Mesendoderm (in vitro differentiated cells): ENCODE results near the gene TPGS1.

Source experiments
- DNase-seq: peaks from one replicate; pipeline ENCODE4 v3.0.0; 2013
- H2AK5ac ChIP-seq: 2 replicates; pipeline ENCODE4 v1.6.1; 2013; ENCODE audit warnings: low read length, inconsistent platforms
- H2BK120ac ChIP-seq: 2 replicates; pipeline ENCODE4 v1.6.1; 2013; ENCODE audit warnings: low read depth, mild to moderate bottlenecking, low read length, moderate library complexity, mixed read lengths
- H2BK15ac ChIP-seq: replicated peaks from 2 replicates; pipeline ENCODE4 v1.6.1; 2013; ENCODE audit warnings: low read depth, mild to moderate bottlenecking, moderate library complexity
- H2BK5ac ChIP-seq: 2 replicates; pipeline ENCODE4 v1.6.1; 2013; ENCODE audit warnings: low read length, inconsistent platforms
- H3K18ac ChIP-seq: 2 replicates; pipeline ENCODE4 v1.6.1; 2013; ENCODE audit warnings: mild to moderate bottlenecking, low read length, mixed read lengths
- H3K23ac ChIP-seq: one replicate; pipeline ENCODE4 v1.6.1; 2013; ENCODE audit warnings: low read length
- H3K27ac ChIP-seq: 2 replicates; pipeline ENCODE4 v1.5.1; 2013; ENCODE audit warnings: low read depth, mild to moderate bottlenecking, inconsistent platforms, low read length, moderate library complexity
- H3K27me3 ChIP-seq: 2 replicates; pipeline ENCODE4 v1.6.1; 2013; ENCODE audit warnings: low read length, control low read depth, mild to moderate bottlenecking, inconsistent platforms; ENCODE audit not compliant: insufficient read depth, poor library complexity
- H3K36me3 ChIP-seq: 2 replicates; pipeline ENCODE4 v1.6.1; 2013; ENCODE audit warnings: low read length, inconsistent platforms; ENCODE audit not compliant: control insufficient read depth, insufficient read depth
- H3K4ac ChIP-seq: one replicate; pipeline ENCODE4 v1.6.1; 2013; ENCODE audit warnings: low read depth, mild to moderate bottlenecking, low read length, moderate library complexity
- H3K4me1 ChIP-seq: 2 replicates; pipeline ENCODE4 v1.6.1; 2013; ENCODE audit warnings: low read depth, low read length, inconsistent platforms; ENCODE audit not compliant: control insufficient read depth
- H3K4me2 ChIP-seq: 2 replicates; pipeline ENCODE4 v1.6.1; 2013; ENCODE audit warnings: low read length
- H3K4me3 ChIP-seq: 2 replicates; pipeline ENCODE4 v1.5.1; 2013; ENCODE audit warnings: mild to moderate bottlenecking, low read length
- H3K56ac ChIP-seq: one replicate; pipeline ENCODE4 v1.6.1; 2013; ENCODE audit warnings: low read length
- H3K79me1 ChIP-seq: 2 replicates; pipeline ENCODE4 v1.6.1; 2013; ENCODE audit warnings: low read length, inconsistent platforms
- H3K79me2 ChIP-seq: 2 replicates; pipeline ENCODE4 v1.6.1; 2013; ENCODE audit warnings: mild to moderate bottlenecking, low read length; ENCODE audit not compliant: control insufficient read depth, insufficient read depth
- H3K9ac ChIP-seq: 2 replicates; pipeline ENCODE4 v1.6.1; 2013; ENCODE audit warnings: low read length, inconsistent platforms
- H4K5ac ChIP-seq: one replicate; pipeline ENCODE4 v1.6.1; 2013; ENCODE audit warnings: low read length
- H4K8ac ChIP-seq: one replicate; pipeline ENCODE4 v1.6.1; 2013; ENCODE audit warnings: low read depth, mild to moderate bottlenecking, control low read depth, low read length, moderate library complexity
- WGBS: extraction: QIAGEN DNeasy Blood & Tissue Kit; methylation state at CpG from one replicate; pipeline ENCODE4 v1.1.7; 2013; ENCODE audit warnings: low lambda C conversion rate, missing lambda C conversion rate; ENCODE audit not compliant: insufficient coverage; ENCODE audit errors: extremely low coverage; 5-methylcytosine and 5-hydroxymethylcytosine counted together

TPGS1 gene

DNA sequence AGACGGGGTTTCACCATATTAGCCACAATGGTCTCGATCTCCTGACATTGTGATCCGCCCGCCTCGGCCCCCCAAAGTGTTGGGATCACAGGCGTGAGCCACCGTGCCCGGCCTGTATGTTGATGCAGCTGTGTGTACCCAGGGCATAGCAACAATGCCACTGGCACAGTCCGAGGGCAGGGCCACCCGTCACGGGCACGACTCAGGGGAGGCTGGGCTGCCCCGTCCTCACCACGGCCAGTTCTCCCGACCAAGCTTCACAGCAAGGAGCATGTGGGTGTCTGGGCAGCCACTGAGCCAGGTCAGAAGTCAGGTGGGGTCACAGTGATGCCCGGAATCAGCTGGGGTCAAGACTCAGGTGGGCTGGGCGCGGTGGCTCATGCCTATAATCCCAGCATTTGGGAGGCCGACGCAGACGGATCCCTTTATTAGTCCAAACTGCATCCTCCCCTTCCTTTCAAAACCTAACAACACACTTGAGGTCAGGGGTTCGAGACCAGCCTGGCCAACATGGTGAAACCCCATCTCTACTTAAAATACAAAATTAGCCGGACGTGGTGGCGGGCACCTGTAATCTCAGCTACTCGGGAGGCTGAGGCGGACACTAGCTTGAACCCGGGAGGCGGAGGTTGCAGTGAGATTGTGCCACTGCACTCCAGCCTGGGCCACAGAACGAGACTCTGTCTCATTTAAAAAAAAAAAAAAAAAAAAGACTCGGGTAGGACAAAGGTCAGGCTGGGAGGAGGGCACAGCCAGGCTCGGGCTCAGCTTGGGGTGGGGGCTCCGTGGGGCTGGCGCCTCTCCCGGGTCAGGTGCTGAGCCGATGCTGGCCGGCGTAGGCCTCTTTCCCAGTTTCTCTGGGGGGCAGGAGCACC lies 23.1 kb downstream of the TPGS1 start:
- no peak overlapping the region for H3K4ac ChIP-seq
- H2BK120ac ChIP-seq, result no peak overlapping the region
- H3K79me2 ChIP-seq, result peaks cover 33% of the 10 kb centered on the region
- H3K9ac ChIP-seq, result peak overlapping the region; percentile 97
- no peak overlapping the region for H3K23ac ChIP-seq
- peaks cover 4% of the 10 kb centered on the region for H3K4me1 ChIP-seq
- H4K8ac ChIP-seq, result no peak overlapping the region
- peak overlapping the region; percentile 68 for H3K4me2 ChIP-seq
- no peaks in the 10 kb centered on the region for H3K36me3 ChIP-seq
- no CpG with 5 or more reads among the region's 38 CpGs for WGBS
- H3K79me1 ChIP-seq, result peaks cover 15% of the 10 kb centered on the region
- no peak overlapping the region for H2BK15ac ChIP-seq
- peak overlapping the region; percentile 98 for H3K27ac ChIP-seq
- no peak overlapping the region for H3K4me3 ChIP-seq
- DNase-seq, result no peak
- H3K56ac ChIP-seq, result peak overlapping the region; percentile 100
- no peak overlapping the region for H4K5ac ChIP-seq
- no peak overlapping the region for H2BK5ac ChIP-seq
- H2AK5ac ChIP-seq, result peak overlapping the region; percentile 90
- peak overlapping the region; percentile 62 for H3K18ac ChIP-seq
- H3K27me3 ChIP-seq, result no peaks in the 10 kb centered on the region

DNA sequence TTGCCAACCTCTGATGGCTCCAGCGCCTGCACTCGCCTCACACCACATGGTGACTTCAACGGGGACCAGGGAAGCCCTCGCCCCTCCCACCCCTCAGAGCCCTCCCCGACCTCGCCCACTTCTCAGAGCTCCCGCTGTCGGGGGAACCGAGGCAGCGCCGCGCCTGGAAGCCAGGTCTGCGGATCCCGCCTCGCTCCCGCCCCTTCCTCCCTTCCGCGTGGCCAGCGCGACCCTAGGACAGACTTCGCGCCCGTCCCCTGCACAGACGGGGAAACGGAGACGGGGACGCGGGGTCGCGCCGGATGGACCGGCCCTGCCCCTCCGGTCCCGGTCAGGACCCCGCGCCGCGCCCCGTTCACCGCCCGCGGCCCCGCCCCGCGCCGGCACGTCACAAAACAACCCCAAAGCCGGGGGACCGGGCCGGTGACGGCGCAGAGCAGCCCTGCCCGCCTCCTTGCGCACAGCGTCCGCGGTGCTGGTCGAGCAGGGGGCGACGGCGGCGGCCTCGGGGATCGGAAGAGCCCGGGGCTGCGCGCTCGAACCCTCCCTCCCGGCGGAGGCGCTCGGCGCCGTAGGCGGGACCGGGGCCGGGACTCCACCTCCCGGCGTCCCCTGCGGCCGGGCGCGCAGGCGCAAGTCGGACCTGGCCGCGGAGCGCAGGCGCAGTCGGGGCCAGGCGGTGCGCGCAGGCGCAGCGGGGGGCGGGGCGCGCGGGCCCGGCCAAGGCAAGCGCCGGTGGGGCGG lies 23.9 kb downstream of the TPGS1 start:
- Histone ChIP-seq H3K79me1 (peaks cover 17% of the 10 kb centered on the region), H3K36me3 (no peaks in the 10 kb centered on the region), H3K27ac (peak overlapping the region; percentile 98), H2BK15ac (no peak overlapping the region), H2BK5ac (peak overlapping the region; percentile 84), H3K18ac (peak overlapping the region; percentile 93), H3K4me1 (peaks cover 4% of the 10 kb centered on the region), H3K4me3 (peak overlapping the region; percentile 82), H3K56ac (peak overlapping the region; percentile 100), H3K23ac (no peak overlapping the region), H3K4me2 (peak overlapping the region; percentile 68), H3K27me3 (no peaks in the 10 kb centered on the region), H3K79me2 (peaks cover 35% of the 10 kb centered on the region), H4K5ac (no peak overlapping the region), H4K8ac (no peak overlapping the region), H3K9ac (peak overlapping the region; percentile 97), H2AK5ac (no peak overlapping the region), H2BK120ac (no peak overlapping the region), H3K4ac (no peak overlapping the region)
- WGBS, result no CpG with 5 or more reads among the region's 103 CpGs
- DNase-seq, result peak; percentile 93

DNA sequence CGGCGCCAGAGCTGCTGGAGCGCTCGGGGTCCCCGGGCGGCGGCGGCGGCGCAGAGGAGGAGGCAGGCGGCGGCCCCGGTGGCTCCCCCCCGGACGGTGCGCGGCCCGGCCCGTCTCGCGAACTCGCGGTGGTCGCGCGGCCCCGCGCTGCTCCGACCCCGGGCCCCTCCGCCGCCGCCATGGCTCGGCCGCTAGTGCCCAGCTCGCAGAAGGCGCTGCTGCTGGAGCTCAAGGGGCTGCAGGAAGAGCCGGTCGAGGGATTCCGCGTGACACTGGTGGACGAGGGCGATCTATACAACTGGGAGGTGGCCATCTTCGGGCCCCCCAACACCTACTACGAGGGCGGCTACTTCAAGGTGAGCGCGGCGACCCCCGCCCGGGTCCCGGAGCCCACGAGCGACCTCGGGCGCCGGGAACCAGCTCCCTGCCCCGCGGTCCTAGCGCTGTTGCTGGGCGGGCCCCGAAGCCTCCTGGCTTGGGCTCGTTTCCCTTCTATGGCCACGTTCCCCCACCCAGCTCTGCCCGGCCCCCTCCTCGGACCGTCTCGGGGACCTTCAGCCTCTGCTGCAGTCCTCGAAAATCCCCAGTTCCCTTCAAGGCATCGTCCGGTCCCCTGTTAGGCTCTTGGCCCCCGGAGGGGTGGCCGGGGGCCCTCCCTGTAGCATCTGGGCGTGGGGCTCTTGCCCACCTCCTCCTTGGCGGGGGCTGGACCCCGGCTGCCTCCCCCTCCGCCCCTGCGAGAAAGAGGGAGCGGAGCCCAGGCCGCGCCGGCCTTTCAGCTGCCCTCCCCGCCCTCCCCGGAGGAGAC lies 24.7 kb downstream of the TPGS1 start, which contains the start of gene CDC34:
Gene CDC34 (plus strand): TSS at position 8 of the 808 bp plus-strand sequence. CDS start 172 bp downstream, at position 180.
- Histone ChIP-seq H4K5ac (no peak within 1 kb of the TSS), H4K8ac (no peak within 1 kb of the TSS), H3K36me3 (no peaks in the 10 kb centered on the region), H2AK5ac (peak within 1 kb of the TSS; percentile 51), H3K4ac (peak within 1 kb of the TSS; percentile 89), H3K79me1 (peaks cover 17% of the 10 kb centered on the region), H3K4me1 (peaks cover 4% of the 10 kb centered on the region), H3K56ac (peak within 1 kb of the TSS; percentile 100), H3K4me3 (peak within 1 kb of the TSS; percentile 93), H2BK5ac (peak within 1 kb of the TSS; percentile 84), H2BK15ac (no peak within 1 kb of the TSS), H3K79me2 (peaks cover 35% of the 10 kb centered on the region), H2BK120ac (no peak within 1 kb of the TSS), H3K9ac (peak within 1 kb of the TSS; percentile 97), H3K27ac (peak within 1 kb of the TSS; percentile 98), H3K27me3 (no peaks in the 10 kb centered on the region), H3K4me2 (peak within 1 kb of the TSS; percentile 95), H3K18ac (peak within 1 kb of the TSS; percentile 93), H3K23ac (peak within 1 kb of the TSS; percentile 89)
- no peak for DNase-seq
- no CpG with 5 or more reads among the region's 84 CpGs for WGBS

DNA sequence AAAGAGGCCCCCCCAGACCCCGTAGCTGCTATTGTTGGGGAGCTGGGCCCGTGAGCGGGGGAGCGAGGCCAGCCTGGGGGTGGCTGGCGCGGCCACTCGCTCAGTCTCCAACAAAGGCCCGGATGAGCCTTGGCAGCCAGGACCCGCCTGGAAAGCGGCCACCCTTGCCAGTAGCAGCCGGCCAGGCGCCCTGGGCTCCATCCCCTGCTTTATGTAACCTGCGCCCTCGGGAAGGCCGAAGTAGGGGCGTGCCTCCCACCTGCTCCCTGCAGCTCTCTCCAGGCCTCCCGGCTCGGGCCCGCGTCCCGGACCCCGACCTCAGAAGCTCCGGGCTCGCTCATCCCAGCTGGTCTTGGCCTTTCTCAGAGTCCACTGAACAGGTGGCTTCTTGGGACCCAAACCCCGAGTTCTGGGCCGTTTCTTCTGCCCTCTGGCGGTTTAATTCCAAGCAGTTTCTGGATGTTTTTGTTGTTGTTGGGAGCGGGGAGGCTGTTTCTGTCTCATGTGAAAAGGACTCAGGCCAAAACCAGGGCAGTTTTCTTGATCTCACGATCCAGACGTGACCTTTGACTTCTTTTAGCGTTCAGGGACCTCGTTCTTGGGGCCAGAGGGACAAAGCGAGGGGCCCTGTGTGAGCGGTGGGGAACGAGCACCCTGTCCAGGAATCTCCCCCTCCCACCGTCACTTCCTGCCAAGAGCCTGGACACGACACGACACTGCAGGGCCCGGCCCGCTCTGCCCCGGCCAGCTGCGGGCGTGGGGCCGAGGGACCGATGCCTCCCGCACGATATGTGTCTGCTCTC lies 25.5 kb downstream of the TPGS1 start:
- Histone ChIP-seq H2AK5ac (no peak overlapping the region), H4K5ac (no peak overlapping the region), H3K4me2 (peak overlapping the region; percentile 95), H3K27ac (peak overlapping the region; percentile 64), H4K8ac (no peak overlapping the region), H2BK120ac (no peak overlapping the region), H3K18ac (peak overlapping the region; percentile 15), H3K23ac (peak overlapping the region; percentile 66), H3K4me1 (peaks cover 4% of the 10 kb centered on the region), H2BK5ac (no peak overlapping the region), H3K4me3 (peak overlapping the region; percentile 93), H3K79me1 (peaks cover 17% of the 10 kb centered on the region), H2BK15ac (no peak overlapping the region), H3K36me3 (no peaks in the 10 kb centered on the region), H3K79me2 (peaks cover 35% of the 10 kb centered on the region), H3K56ac (peak overlapping the region; percentile 93), H3K9ac (peak overlapping the region; percentile 94), H3K4ac (no peak overlapping the region), H3K27me3 (no peaks in the 10 kb centered on the region)
- no CpG with 5 or more reads among the region's 47 CpGs for WGBS
- DNase-seq, result peak; percentile 85
